Femur (tissue), 1 donor: ENCODE measurements around the gene CCDC85C.

Experiments
- DNase-seq: peaks from one replicate; pipeline ENCODE4 v3.0.0-alpha.2; 2017

CCDC85C gene

GRCh38 chr14:99519931-99520421, 84.0 kb downstream of the CCDC85C start:
- DNase-seq: no peak

- DNase-seq: no peak
Observed at GRCh38 chr14:99519347-99519881, 84.6 kb downstream of the CCDC85C start.

GRCh38 chr14:99518441-99519346, 85.3 kb downstream of the CCDC85C start:
- peak; percentile 76 for DNase-seq

- peak; percentile 21 for DNase-seq
Observed at GRCh38 chr14:99517643-99518381, 86.2 kb downstream of the CCDC85C start.

- DNase-seq: peak; percentile 23
Observed at GRCh38 chr14:99516871-99517642, 87.0 kb downstream of the CCDC85C start.

GRCh38 chr14:99516156-99516870, 87.7 kb downstream of the CCDC85C start:
- DNase-seq: no peak

GRCh38 chr14:99515301-99516155, 88.5 kb downstream of the CCDC85C start:
- DNase-seq: peak; percentile 21

- peak; percentile 18 for DNase-seq
Observed at GRCh38 chr14:99514552-99515300, 89.3 kb downstream of the CCDC85C start.

GRCh38 chr14:99513946-99514551, 90.0 kb downstream of the CCDC85C start:
- peak; percentile 19 for DNase-seq

GRCh38 chr14:99513183-99513694, 90.8 kb downstream of the CCDC85C start:
- DNase-seq: no peak

- no peak for DNase-seq
Observed at GRCh38 chr14:99512571-99513182, 91.3 kb downstream of the CCDC85C start.

GRCh38 chr14:99512110-99512449, 91.9 kb downstream of the CCDC85C start:
- DNase-seq: no peak

GRCh38 chr14:99511421-99512109, 92.4 kb downstream of the CCDC85C start:
- DNase-seq: peak; percentile 60

GRCh38 chr14:99510556-99511139, 93.4 kb downstream of the CCDC85C start:
- no peak for DNase-seq

GRCh38 chr14:99509871-99510555, 94.0 kb downstream of the CCDC85C start:
- DNase-seq: no peak

GRCh38 chr14:99508896-99509629, 94.9 kb downstream of the CCDC85C start:
- DNase-seq: no peak
